MM.1S (cell line): Measurements from ENCODE around the gene RAD51C.

Experiments used
- DNase-seq: peaks from one replicate; pipeline ENCODE4 v3.0.0-alpha.2; 2015
- H2AFZ ChIP-seq: fragments of 300-600 bp; sonication (generic); 2 replicates; pipeline ENCODE4 v1.6.0; 2016; ENCODE audit warnings: antibody characterized with exemption, low read length
- H3F3A ChIP-seq: fragments of 300-600 bp; sonication (generic); 2 replicates; pipeline ENCODE4 v1.6.1; 2016; ENCODE audit warnings: mild to moderate bottlenecking, antibody characterized with exemption, low read length, moderate library complexity, mixed read lengths; ENCODE audit not compliant: insufficient read depth
- H3K27ac ChIP-seq: fragments of 300-600 bp; sonication (generic); 2 replicates; pipeline ENCODE4 v1.5.1; 2016; ENCODE audit warnings: mild to moderate bottlenecking, low read length
- H3K27me3 ChIP-seq: fragments of 300-600 bp; sonication (generic); replicated peaks from 2 replicates; pipeline ENCODE4 v1.6.0; 2016; ENCODE audit warnings: low read length; ENCODE audit not compliant: insufficient read depth
- H3K36me3 ChIP-seq: fragments of 300-600 bp; sonication (generic); replicated peaks from 2 replicates; pipeline ENCODE4 v1.6.1; 2016; ENCODE audit warnings: mild to moderate bottlenecking, low read length, mixed read lengths; ENCODE audit not compliant: insufficient read depth
- H3K4me1 ChIP-seq: fragments of 300-600 bp; sonication (generic); 2 replicates; pipeline ENCODE4 v1.6.1; 2016; ENCODE audit warnings: low read length, mixed read lengths
- H3K4me2 ChIP-seq: fragments of 300-600 bp; sonication (generic); 2 replicates; pipeline ENCODE4 v1.6.0; 2016; ENCODE audit warnings: low read depth, low read length
- H3K4me3 ChIP-seq: fragments of 300-600 bp; sonication (generic); 2 replicates; pipeline ENCODE4 v1.5.1; 2016; ENCODE audit warnings: low read length, mixed read lengths
- H3K79me2 ChIP-seq: fragments of 300-600 bp; sonication (generic); 2 replicates; pipeline ENCODE4 v1.6.1; 2016; ENCODE audit warnings: mixed run types, low read length, mixed read lengths
- H3K9ac ChIP-seq: fragments of 300-600 bp; sonication (generic); 2 replicates; pipeline ENCODE4 v1.6.1; 2016; ENCODE audit warnings: low read length, mixed read lengths
- H3K9me2 ChIP-seq: fragments of 300-600 bp; sonication (generic); replicated peaks from 2 replicates; pipeline ENCODE4 v1.6.1; 2016; ENCODE audit warnings: mild to moderate bottlenecking, low read length, mixed read lengths; ENCODE audit not compliant: insufficient read depth
- H3K9me3 ChIP-seq: fragments of 300-600 bp; sonication (generic); replicated peaks from 2 replicates; pipeline ENCODE4 v1.6.1; 2016; ENCODE audit warnings: mild to moderate bottlenecking, low read length, mixed read lengths; ENCODE audit not compliant: insufficient read depth
- H4K20me1 ChIP-seq: fragments of 300-600 bp; sonication (generic); 2 replicates; pipeline ENCODE4 v1.6.1; 2016; ENCODE audit warnings: mild to moderate bottlenecking, low read length, moderate library complexity, mixed read lengths; ENCODE audit not compliant: insufficient read depth
- CTCF ChIP-seq: fragments of 300-600 bp; sonication (generic); IDR thresholded peaks from 2 replicates; pipeline ENCODE4 v1.5.1; 2016; ENCODE audit warnings: antibody characterized with exemption, low read length, mixed read lengths
- EZH2 ChIP-seq: fragments of 300-600 bp; sonication (generic); optimal IDR thresholded peaks from 2 replicates; pipeline ENCODE3; 2017; ENCODE audit warnings: low read depth, mild to moderate bottlenecking, antibody characterized with exemption, low read length, mixed read lengths
- EZH2phosphoT487 ChIP-seq: fragments of 300-600 bp; sonication (generic); IDR thresholded peaks from 2 replicates; pipeline ENCODE4 v1.6.1; 2018; ENCODE audit warnings: antibody characterized with exemption, low read length

Gene RAD51C

DNA sequence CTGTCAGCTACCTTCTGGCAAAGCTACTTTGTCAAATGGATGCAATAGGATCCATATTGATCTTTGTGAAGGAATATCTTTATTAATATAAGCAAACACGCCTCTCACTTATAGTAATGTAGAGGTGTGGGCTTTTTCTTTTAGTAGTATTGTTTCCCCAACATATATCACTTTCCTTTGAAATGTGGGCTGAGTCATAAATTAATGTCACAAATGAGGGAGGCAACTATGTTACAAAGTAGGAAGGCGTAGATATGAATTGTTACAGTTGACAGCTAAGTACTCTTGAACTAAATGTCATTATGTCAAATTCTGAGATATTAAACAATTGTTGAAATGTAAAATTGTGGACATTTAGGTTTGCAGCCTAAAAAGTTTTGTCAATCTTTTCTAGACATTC lies 60.6 kb downstream of the RAD51C start:
- H3K4me3 ChIP-seq: no peak overlapping the region
- no peak for DNase-seq
- no peaks in the 10 kb centered on the region for H4K20me1 ChIP-seq
- H3K9ac ChIP-seq: no peak overlapping the region
- no peaks in the 10 kb centered on the region for H3K36me3 ChIP-seq
- H3K4me2 ChIP-seq: no peak overlapping the region
- H3K27me3 ChIP-seq: peaks cover 19% of the 10 kb centered on the region
- TF ChIP-seq EZH2 (no peak), CTCF (no peak), EZH2phosphoT487 (no peak)
- H2AFZ ChIP-seq: no peak overlapping the region
- H3K9me2 ChIP-seq: no peaks in the 10 kb centered on the region
- H3F3A ChIP-seq: no peaks in the 10 kb centered on the region
- 0 out of 2 replicates have a peak, but pooled peaks cover 4% of the 10 kb centered on the region for H3K4me1 ChIP-seq
- no peaks in the 10 kb centered on the region for H3K9me3 ChIP-seq
- no peak overlapping the region for H3K27ac ChIP-seq
- H3K79me2 ChIP-seq: no peaks in the 10 kb centered on the region

DNA sequence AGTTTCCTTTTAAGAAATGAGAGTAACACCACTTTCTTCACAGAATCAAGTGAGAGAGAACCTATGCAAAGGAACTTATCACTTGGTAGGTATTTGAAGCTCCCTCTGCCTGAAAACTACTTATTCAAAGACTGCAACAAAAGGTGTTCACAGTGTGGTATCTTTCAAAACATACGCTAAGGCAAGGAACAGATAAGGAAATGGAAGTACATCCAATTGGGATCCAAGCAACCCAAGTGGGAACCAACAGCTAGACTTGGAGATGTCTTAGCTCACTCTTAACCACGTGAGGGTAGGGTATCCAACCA lies 62.8 kb downstream of the RAD51C start:
- Histone ChIP-seq H3K9me2 (no peaks in the 10 kb centered on the region), H3K4me3 (peak overlapping the region; percentile 70), H3K79me2 (no peaks in the 10 kb centered on the region), H3K27ac (no peak overlapping the region), H3K27me3 (peaks cover 19% of the 10 kb centered on the region), H2AFZ (peak overlapping the region; percentile 81; the same call in 1 of the 2 replicates), H3K9ac (no peak overlapping the region), H3K4me1 (0 out of 2 replicates have a peak, but pooled peaks cover 4% of the 10 kb centered on the region), H3K36me3 (no peaks in the 10 kb centered on the region), H3F3A (no peaks in the 10 kb centered on the region), H4K20me1 (no peaks in the 10 kb centered on the region), H3K4me2 (peak overlapping the region; percentile 98; the same call in 1 of the 2 replicates), H3K9me3 (no peaks in the 10 kb centered on the region)
- TF ChIP-seq EZH2phosphoT487 (no peak), EZH2 (no peak), CTCF (no peak)
- no peak for DNase-seq

- Histone ChIP-seq H3K4me1 (0 out of 2 replicates have a peak, but pooled peaks cover 4% of the 10 kb centered on the region), H3F3A (no peaks in the 10 kb centered on the region), H3K4me2 (peak within 1 kb of the TSS; percentile 98), H3K27ac (no peak within 1 kb of the TSS), H3K9me2 (no peaks in the 10 kb centered on the region), H3K79me2 (no peaks in the 10 kb centered on the region), H3K36me3 (no peaks in the 10 kb centered on the region), H3K9ac (peak within 1 kb of the TSS; percentile 4; the same call in 1 of the 2 replicates), H4K20me1 (no peaks in the 10 kb centered on the region), H3K4me3 (peak within 1 kb of the TSS; percentile 70), H3K27me3 (peaks cover 19% of the 10 kb centered on the region), H2AFZ (peak within 1 kb of the TSS; percentile 81), H3K9me3 (no peaks in the 10 kb centered on the region)
- TF ChIP-seq CTCF: no peak
- no peak for TF ChIP-seq EZH2
- TF ChIP-seq EZH2phosphoT487: no peak
- peak; percentile 42 for DNase-seq
Measured at GRCh38 chr17:58755577-58756245, 63.3 kb downstream of the RAD51C start, which contains the start of gene PPM1E. PPM1E (plus strand) TSS chr17:58755854.
